ENCODE data around the gene POLE. TPM values are rescaled to one million over a fixed set of nuclear protein-coding genes. Genes with fewer than 3 reads are reported as not detected.

POLE gene
- polyA plus RNA-seq, 1 of the 3 experiments (the other 2 are of a cell fraction): 20.1 TPM

- TF ChIP-seq PBX3 (IDR thresholded peaks at IDR 0.05) (no peak), MEF2A (IDR thresholded peaks at IDR 0.05; ENCODE audit: borderline replicate concordance, low read depth) (no peak), POLR2AphosphoS5 (IDR thresholded peaks at IDR 0.05; ENCODE audit: low read depth, low read length) (no peak)
These were observed 108.3 kb downstream of the POLE start (continued) for GRCh38 chr12:132578826-132579225.

GRCh38 chr12:132578118-132578517, 109.0 kb downstream of the POLE start:
- POLR2A ChIA-PET: no interaction called here
- Histone ChIP-seq H3K9me3 (no peaks in the 10 kb centered on the region), H2AFZ (ENCODE audit: low read depth) (no peak overlapping the region), H4K20me1 (ENCODE audit: insufficient read depth) (no peaks in the 10 kb centered on the region), H3K9me2 (no peaks in the 10 kb centered on the region), H3K36me3 (replicated peaks in 1 of 2; ENCODE audit: control insufficient read depth in 1 of 2, insufficient read depth in 2 of 2, low read length in 1 of 2) (peaks cover 0 to 47% of the 10 kb centered on the region in 2 experiments), H3K9ac (no peak overlapping the region), H3K4me2 (no peak overlapping the region), H3K79me2 (ENCODE audit: insufficient read depth) (no peaks in the 10 kb centered on the region), H3K4me1 (ENCODE audit: control insufficient read depth in 1 of 2, insufficient read depth in 2 of 2, low read depth in 1 of 2, low read length in 1 of 2) (no peaks in the 10 kb centered on the region), H3F3A (replicated peaks; ENCODE audit: insufficient read depth) (peaks cover 5% of the 10 kb centered on the region), H3K4me3 (ENCODE audit: low read depth in 2 of 2, low read length in 1 of 2) (no peak overlapping the region), H3K27me3 (ENCODE audit: insufficient read depth) (no peaks in the 10 kb centered on the region), H3K27ac (ENCODE audit: low read depth in 2 of 2, low read length in 1 of 2) (no peak overlapping the region)
- DNase-seq: no peak
- CTCF ChIA-PET: interaction anchor here (1.1 kb wide), 1 partner anchor 17 kb away, joined by 4 read pairs; no protein-coding TSS in a partner anchor
- no peak for TF ChIP-seq MAX (IDR thresholded peaks at IDR 0.05; ENCODE audit: low read depth)
- no peak for TF ChIP-seq JUND (IDR thresholded peaks at IDR 0.05)
- no peak for TF ChIP-seq RXRA (IDR thresholded peaks at IDR 0.05; ENCODE audit: borderline replicate concordance, low read depth)
- no peak for TF ChIP-seq GATA2 (CRISPR knock-in tag; IDR thresholded peaks at IDR 0.05)
- TF ChIP-seq IRF3 (IDR thresholded peaks at IDR 0.05; ENCODE audit: low read depth, low read length): no peak
- no peak for TF ChIP-seq FOXM1 (IDR thresholded peaks at IDR 0.05; ENCODE audit: low read depth)
- TF ChIP-seq ELF1 (IDR thresholded peaks at IDR 0.05): no peak
- no peak for TF ChIP-seq TAF1 (IDR thresholded peaks at IDR 0.05; ENCODE audit: borderline replicate concordance, low read depth, low read length)
- TF ChIP-seq TEAD4 (IDR thresholded peaks at IDR 0.05; ENCODE audit: borderline replicate concordance, insufficient read depth): no peak
- TF ChIP-seq POLR2AphosphoS5 (IDR thresholded peaks at IDR 0.05; ENCODE audit: low read depth, low read length): no peak
- TF ChIP-seq RFX5 (IDR thresholded peaks at IDR 0.05; ENCODE audit: low read length): no peak
- TF ChIP-seq SMC3 (IDR thresholded peaks at IDR 0.05; ENCODE audit: low read depth, low read length): no peak
- TF ChIP-seq MXI1 (IDR thresholded peaks at IDR 0.05; ENCODE audit: low read depth, low read length): no peak
- TF ChIP-seq FOXJ3 (CRISPR knock-in tag; IDR thresholded peaks at IDR 0.05): no peak
- TF ChIP-seq USF1 (IDR thresholded peaks at IDR 0.05; ENCODE audit: borderline replicate concordance, low read depth): no peak
- no peak for TF ChIP-seq MEF2A (IDR thresholded peaks at IDR 0.05; ENCODE audit: borderline replicate concordance, low read depth)
- TF ChIP-seq NFIC (IDR thresholded peaks at IDR 0.05; ENCODE audit: borderline replicate concordance): no peak
- no peak for TF ChIP-seq ZBTB33 (IDR thresholded peaks at IDR 0.05; ENCODE audit: borderline replicate concordance, low read depth)
- TF ChIP-seq NRF1 (IDR thresholded peaks at IDR 0.05; ENCODE audit: low read depth, low read length): no peak
- WGBS (ENCODE audit: low lambda C conversion rate): 87% methylated on average over 11 of the region's 11 CpGs

Measured in SK-N-SH (cell line).